ENCODE measurements around the gene GCHFR.

The GCHFR gene

DNA sequence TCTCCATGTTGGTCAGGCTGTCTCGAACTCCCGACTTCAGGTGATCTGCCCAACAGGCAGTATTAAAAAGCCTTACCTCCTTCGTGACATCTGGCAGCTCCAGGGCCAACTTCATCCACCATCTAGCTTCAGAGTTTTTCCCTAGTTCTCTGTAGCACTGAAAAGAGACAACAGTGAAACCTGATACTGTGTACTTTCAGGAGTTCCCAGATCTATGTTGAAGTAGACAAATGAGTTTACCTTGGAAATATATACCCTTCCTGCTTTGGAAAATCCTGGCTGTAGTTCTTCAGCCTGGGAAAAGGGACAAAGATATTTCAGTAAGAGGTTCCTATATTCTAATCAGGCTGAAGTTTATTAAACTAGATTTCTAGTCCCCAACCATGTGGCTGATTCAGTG, 26.8 kb upstream of the GCHFR start:
- no peak for DNase-seq (ENCODE audit: low read depth in 1 of 2, low spot score in 1 of 2)
- TF ChIP-seq POLR2AphosphoS5 (IDR thresholded peaks at IDR 0.05; ENCODE audit: low read depth): no peak
- TF ChIP-seq, protein P1, sequence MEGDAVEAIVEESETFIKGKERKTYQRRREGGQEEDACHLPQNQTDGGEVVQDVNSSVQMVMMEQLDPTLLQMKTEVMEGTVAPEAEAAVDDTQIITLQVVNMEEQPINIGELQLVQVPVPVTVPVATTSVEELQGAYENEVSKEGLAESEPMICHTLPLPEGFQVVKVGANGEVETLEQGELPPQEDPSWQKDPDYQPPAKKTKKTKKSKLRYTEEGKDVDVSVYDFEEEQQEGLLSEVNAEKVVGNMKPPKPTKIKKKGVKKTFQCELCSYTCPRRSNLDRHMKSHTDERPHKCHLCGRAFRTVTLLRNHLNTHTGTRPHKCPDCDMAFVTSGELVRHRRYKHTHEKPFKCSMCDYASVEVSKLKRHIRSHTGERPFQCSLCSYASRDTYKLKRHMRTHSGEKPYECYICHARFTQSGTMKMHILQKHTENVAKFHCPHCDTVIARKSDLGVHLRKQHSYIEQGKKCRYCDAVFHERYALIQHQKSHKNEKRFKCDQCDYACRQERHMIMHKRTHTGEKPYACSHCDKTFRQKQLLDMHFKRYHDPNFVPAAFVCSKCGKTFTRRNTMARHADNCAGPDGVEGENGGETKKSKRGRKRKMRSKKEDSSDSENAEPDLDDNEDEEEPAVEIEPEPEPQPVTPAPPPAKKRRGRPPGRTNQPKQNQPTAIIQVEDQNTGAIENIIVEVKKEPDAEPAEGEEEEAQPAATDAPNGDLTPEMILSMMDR (IDR thresholded peaks at IDR 0.05; ENCODE audit: insufficient read depth, low read length): no peak
- TF ChIP-seq GABPA (IDR thresholded peaks at IDR 0.05; ENCODE audit: low read depth): no peak
- TF ChIP-seq SPI1 (IDR thresholded peaks at IDR 0.05; ENCODE audit: borderline replicate concordance, low read depth): no peak
- TF ChIP-seq, protein P2, sequence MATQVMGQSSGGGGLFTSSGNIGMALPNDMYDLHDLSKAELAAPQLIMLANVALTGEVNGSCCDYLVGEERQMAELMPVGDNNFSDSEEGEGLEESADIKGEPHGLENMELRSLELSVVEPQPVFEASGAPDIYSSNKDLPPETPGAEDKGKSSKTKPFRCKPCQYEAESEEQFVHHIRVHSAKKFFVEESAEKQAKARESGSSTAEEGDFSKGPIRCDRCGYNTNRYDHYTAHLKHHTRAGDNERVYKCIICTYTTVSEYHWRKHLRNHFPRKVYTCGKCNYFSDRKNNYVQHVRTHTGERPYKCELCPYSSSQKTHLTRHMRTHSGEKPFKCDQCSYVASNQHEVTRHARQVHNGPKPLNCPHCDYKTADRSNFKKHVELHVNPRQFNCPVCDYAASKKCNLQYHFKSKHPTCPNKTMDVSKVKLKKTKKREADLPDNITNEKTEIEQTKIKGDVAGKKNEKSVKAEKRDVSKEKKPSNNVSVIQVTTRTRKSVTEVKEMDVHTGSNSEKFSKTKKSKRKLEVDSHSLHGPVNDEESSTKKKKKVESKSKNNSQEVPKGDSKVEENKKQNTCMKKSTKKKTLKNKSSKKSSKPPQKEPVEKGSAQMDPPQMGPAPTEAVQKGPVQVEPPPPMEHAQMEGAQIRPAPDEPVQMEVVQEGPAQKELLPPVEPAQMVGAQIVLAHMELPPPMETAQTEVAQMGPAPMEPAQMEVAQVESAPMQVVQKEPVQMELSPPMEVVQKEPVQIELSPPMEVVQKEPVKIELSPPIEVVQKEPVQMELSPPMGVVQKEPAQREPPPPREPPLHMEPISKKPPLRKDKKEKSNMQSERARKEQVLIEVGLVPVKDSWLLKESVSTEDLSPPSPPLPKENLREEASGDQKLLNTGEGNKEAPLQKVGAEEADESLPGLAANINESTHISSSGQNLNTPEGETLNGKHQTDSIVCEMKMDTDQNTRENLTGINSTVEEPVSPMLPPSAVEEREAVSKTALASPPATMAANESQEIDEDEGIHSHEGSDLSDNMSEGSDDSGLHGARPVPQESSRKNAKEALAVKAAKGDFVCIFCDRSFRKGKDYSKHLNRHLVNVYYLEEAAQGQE (IDR thresholded peaks at IDR 0.05; ENCODE audit: insufficient replicate concordance, low read depth): no peak
- Histone ChIP-seq H3K27me3 (ENCODE audit: insufficient read depth, poor library complexity, severe bottlenecking) (no peaks in the 10 kb centered on the region), H3K4me3 (replicated peaks; ENCODE audit: insufficient read depth, low read length) (no peak overlapping the region), H3K27ac (replicated peaks) (no peak overlapping the region)

DNA sequence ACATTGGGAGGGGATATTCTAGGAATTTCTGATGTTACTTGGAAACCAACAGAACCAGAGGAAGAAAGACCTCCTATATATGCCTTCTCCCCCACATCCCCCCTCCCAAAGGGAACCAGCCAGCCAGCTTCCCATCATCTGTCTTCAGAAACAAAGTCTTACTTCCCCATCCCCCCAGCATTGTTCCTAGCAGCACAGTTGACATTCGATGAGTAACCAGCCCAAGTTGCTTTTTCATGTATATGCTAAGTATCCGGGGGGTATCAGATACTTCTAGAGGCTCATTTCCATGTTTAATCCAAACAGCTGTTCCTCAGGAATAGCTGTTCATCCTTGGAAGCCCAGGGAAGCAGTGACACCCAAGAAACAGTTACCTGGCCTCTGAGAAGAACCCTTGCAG, 24.8 kb upstream of the GCHFR start:
- no peak for DNase-seq (ENCODE audit: low read depth in 1 of 2, low spot score in 1 of 2)
- Histone ChIP-seq H3K27ac (replicated peaks) (no peak overlapping the region), H3K4me3 (replicated peaks; ENCODE audit: insufficient read depth, low read length) (no peak overlapping the region), H3K27me3 (ENCODE audit: insufficient read depth, poor library complexity, severe bottlenecking) (no peaks in the 10 kb centered on the region)
- TF ChIP-seq SPI1 (IDR thresholded peaks at IDR 0.05; ENCODE audit: borderline replicate concordance, low read depth): no peak
- no peak for TF ChIP-seq GABPA (IDR thresholded peaks at IDR 0.05; ENCODE audit: low read depth)
- TF ChIP-seq, protein P1 (IDR thresholded peaks at IDR 0.05; ENCODE audit: insufficient read depth, low read length): no peak
- TF ChIP-seq, protein P2 (IDR thresholded peaks at IDR 0.05; ENCODE audit: insufficient replicate concordance, low read depth): no peak
- TF ChIP-seq POLR2AphosphoS5 (IDR thresholded peaks at IDR 0.05; ENCODE audit: low read depth): no peak

DNA sequence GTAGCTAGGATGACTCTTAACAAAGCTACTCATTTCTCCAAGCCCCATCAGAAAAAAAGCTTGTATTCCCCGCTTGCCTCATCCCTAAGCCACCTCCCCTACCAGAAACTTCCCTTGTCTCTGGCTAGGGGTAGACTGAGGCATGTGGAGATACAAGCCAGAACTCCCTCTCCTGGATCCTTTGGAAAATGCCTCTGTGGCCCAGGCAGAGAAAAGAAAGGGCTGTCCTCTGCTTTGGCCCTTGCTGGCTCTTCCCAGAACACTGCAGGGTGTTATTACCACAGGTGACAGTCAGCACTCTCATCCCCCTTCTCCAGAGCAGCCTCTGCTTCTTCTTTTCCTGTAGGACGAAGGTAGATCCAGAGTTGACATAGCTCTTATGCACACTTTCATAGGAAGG, 24.0 kb upstream of the GCHFR start:
- no peak for TF ChIP-seq POLR2AphosphoS5 (IDR thresholded peaks at IDR 0.05; ENCODE audit: low read depth)
- H3K4me3 ChIP-seq (replicated peaks; ENCODE audit: insufficient read depth, low read length): no peak overlapping the region
- no peak overlapping the region for H3K27ac ChIP-seq (replicated peaks)
- H3K27me3 ChIP-seq (ENCODE audit: insufficient read depth, poor library complexity, severe bottlenecking): no peaks in the 10 kb centered on the region
- no peak for DNase-seq (ENCODE audit: low read depth in 1 of 2, low spot score in 1 of 2)

DNA sequence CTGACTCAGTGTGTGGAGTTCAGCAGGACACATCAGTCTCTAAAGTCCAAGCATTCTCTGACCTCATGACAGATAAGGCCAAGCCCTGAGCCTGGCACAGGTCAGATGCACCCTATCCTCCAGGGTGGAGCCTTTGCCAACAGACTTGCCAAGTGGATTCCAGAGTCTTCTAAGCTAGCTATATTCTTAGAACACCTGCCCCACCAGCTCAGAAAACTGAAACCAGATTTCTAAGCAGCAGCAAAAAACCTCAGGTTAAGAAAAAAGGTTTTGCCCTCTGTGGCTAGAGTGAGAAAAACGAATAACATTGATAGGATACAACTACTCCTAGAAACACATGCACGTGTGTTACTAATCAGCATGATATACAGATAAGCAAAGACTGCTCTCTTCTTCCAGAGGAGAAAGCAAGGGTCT, 20.4 kb upstream of the GCHFR start:
- Histone ChIP-seq H3K27me3 (ENCODE audit: insufficient read depth, poor library complexity, severe bottlenecking) (no peaks in the 10 kb centered on the region), H3K27ac (replicated peaks) (0 out of 2 replicates have a peak overlapping the region, but pooled peaks have one; percentile 11), H3K4me3 (replicated peaks; ENCODE audit: insufficient read depth, low read length) (no peak overlapping the region)
- TF ChIP-seq, protein P1 (IDR thresholded peaks at IDR 0.05; ENCODE audit: insufficient read depth, low read length): no peak
- TF ChIP-seq POLR2AphosphoS5 (IDR thresholded peaks at IDR 0.05; ENCODE audit: low read depth) (no peak), SPI1 (IDR thresholded peaks at IDR 0.05; ENCODE audit: borderline replicate concordance, low read depth) (no peak), GABPA (IDR thresholded peaks at IDR 0.05; ENCODE audit: low read depth) (no peak)
- TF ChIP-seq, protein P2 (IDR thresholded peaks at IDR 0.05; ENCODE audit: insufficient replicate concordance, low read depth): no peak
- no peak for DNase-seq (ENCODE audit: low read depth in 1 of 2, low spot score in 1 of 2)

All from HL-60 (cell line).